Measurements from ENCODE around the gene DHX36. TPM values are rescaled to one million over a fixed set of nuclear protein-coding genes. Genes with fewer than 3 reads are reported as not detected.

The DHX36 gene
- total RNA-seq, 3 donors from 2014 or later = 43.9 to 55.9 (median 51.1) TPM

DNA sequence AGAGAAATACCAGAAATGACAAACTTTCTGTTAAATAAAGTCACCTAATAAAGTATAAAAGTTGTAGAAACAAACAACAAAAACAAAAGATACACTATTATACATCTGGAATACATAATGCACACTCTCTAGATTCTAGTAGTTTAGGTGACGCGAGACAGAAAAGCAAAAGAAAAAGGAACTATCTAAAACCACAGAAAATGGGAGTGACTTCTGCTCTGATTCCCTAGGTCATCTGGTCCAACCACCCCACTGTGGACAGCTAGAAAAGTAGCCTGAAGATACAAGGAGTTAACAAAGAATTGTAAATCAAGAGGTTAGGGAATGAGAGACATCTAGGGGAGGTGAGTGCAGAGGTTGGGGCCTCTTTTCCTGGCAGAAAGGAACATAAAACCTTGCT, 39.1 kb downstream of the DHX36 start:
- no peaks in the 10 kb centered on the region for H3K9me3 ChIP-seq
- DNase-seq (no peak), ATAC-seq (no peak)
- H3K4me3 ChIP-seq = no peak overlapping the region
- TF ChIP-seq, protein P1, sequence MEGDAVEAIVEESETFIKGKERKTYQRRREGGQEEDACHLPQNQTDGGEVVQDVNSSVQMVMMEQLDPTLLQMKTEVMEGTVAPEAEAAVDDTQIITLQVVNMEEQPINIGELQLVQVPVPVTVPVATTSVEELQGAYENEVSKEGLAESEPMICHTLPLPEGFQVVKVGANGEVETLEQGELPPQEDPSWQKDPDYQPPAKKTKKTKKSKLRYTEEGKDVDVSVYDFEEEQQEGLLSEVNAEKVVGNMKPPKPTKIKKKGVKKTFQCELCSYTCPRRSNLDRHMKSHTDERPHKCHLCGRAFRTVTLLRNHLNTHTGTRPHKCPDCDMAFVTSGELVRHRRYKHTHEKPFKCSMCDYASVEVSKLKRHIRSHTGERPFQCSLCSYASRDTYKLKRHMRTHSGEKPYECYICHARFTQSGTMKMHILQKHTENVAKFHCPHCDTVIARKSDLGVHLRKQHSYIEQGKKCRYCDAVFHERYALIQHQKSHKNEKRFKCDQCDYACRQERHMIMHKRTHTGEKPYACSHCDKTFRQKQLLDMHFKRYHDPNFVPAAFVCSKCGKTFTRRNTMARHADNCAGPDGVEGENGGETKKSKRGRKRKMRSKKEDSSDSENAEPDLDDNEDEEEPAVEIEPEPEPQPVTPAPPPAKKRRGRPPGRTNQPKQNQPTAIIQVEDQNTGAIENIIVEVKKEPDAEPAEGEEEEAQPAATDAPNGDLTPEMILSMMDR (IDR thresholded peaks at IDR 0.05) = no peak
- no peaks in the 10 kb centered on the region for H3K4me1 ChIP-seq (ENCODE audit: low read depth)
- peaks cover 6% of the 10 kb centered on the region for H3K36me3 ChIP-seq (ENCODE audit: low read depth)
- intact Hi-C loops (cut with DNase I, micrococcal nuclease) = no loop called here

DNA sequence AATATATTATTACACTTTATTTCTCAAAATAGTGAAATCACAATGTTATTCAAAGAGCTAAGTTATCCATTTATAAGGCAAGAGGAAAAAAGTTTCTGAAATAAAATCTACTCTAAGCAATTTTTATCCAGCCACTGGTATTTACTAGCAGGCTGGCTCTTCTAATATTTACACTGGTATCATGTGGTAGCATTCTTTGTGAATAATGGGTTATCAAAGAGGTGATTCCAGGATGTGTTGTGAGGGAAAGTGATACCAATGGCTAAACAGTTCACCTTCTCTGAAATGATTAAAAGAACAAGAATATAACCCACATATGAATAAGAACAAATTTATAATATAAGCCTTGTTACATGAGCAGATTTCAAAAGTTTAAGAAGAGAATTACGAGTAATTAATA, 44.1 kb downstream of the DHX36 start:
- Histone ChIP-seq H3K36me3 (ENCODE audit: low read depth) (peaks cover 16% of the 10 kb centered on the region), H3K9me3 (no peaks in the 10 kb centered on the region), H3K4me1 (ENCODE audit: low read depth) (no peaks in the 10 kb centered on the region), H3K4me3 (no peak overlapping the region)
- DNase-seq (no peak), ATAC-seq (no peak)
- intact Hi-C loops (cut with DNase I, micrococcal nuclease) = no loop called here
- TF ChIP-seq, protein P1 (IDR thresholded peaks at IDR 0.05) = no peak

DNA sequence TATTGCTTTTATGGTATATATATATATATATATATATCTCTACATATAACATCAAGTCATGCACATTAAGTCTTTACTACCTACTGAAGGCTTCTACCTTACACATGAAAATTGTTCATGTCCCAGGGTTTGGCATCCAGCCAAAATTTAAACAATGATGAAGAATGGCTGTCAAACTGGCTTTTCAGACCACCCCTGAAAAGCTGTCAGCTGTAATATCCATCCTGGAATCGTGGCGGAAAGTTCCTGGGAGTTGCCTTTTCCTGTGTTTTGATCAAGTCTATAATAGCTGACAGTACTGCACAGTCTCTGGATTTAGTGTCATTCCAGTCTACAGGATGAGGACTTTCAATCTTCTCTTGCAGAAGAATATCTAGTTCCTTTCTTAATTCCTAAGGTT, 48.3 kb downstream of the DHX36 start:
- H3K36me3 ChIP-seq (ENCODE audit: low read depth) = peaks cover 12% of the 10 kb centered on the region
- no peaks in the 10 kb centered on the region for H3K9me3 ChIP-seq
- intact Hi-C loops (cut with DNase I, micrococcal nuclease) = no loop called here
- no peak overlapping the region for H3K4me3 ChIP-seq
- H3K4me1 ChIP-seq (ENCODE audit: low read depth) = no peaks in the 10 kb centered on the region
- TF ChIP-seq, protein P1 (IDR thresholded peaks at IDR 0.05) = no peak
- no peak for ATAC-seq
- no peak for DNase-seq

DNA sequence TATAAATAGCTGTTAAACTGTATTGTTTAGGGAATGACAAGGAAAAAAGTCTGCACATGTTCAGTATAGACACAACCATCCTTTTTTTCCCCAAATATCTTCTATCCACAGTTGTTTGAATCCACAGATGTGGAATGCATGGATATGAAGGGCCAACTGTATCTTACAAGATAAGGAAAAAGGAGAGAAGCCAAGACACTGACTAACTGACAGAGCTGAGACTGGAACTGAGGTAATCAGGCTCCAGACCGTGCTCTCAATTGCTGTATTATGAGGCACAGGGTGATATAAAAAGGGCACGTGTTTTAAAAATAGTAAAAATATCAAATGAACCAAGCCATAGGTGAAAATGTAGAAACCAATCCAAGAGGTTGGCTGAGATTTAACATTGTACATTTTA, 49.0 kb downstream of the DHX36 start:
- Histone ChIP-seq H3K9me3 (no peaks in the 10 kb centered on the region), H3K4me1 (ENCODE audit: low read depth) (no peaks in the 10 kb centered on the region), H3K36me3 (ENCODE audit: low read depth) (peaks cover 12% of the 10 kb centered on the region), H3K4me3 (no peak overlapping the region)
- TF ChIP-seq, protein P1 (IDR thresholded peaks at IDR 0.05) = no peak
- ATAC-seq (no peak), DNase-seq (no peak)
- intact Hi-C loops (cut with DNase I, micrococcal nuclease) = no loop called here

DNA sequence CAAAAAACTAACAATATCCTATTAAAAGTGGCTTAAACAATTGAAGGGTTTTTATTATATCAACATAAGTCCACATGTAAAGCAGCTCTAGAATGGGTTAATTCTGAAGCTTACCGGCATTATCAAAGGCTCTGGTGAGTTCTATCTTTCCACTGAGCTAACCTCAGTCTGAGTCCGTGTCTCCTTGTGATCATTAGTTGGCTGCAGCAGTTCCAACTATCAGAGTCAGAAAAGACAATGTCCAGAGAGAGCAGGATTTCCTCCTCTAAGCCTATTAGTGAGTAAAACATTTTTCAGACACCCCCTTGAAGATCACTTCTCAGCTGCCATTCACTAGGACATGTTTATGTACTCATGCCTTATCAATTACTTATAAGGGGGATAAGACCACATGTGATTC, 49.9 kb downstream of the DHX36 start:
- H3K9me3 ChIP-seq = no peaks in the 10 kb centered on the region
- H3K4me1 ChIP-seq (ENCODE audit: low read depth) = no peaks in the 10 kb centered on the region
- TF ChIP-seq, protein P1 (IDR thresholded peaks at IDR 0.05) = no peak
- no peak overlapping the region for H3K4me3 ChIP-seq
- no peak for DNase-seq
- intact Hi-C loops (cut with DNase I, micrococcal nuclease) = no loop called here
- H3K36me3 ChIP-seq (ENCODE audit: low read depth) = peaks cover 12% of the 10 kb centered on the region
- ATAC-seq = no peak

DNA sequence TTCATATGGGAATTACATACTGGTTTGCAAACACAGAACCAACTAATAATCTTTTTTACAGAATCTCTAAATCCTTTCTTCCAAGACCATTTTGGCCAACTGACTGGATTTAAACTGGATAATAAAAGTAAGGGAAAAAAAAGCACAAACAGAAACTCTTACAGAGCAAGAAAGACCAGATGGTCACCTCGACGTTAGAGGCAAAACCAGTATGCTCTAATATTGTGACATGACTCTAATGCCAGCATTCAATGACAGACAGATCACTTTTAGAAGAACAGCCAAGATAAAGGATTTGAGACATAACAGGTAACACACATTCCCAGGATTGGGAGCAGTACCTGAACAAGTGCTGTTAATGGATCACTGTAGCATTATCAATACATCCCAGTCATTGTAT, 50.9 kb downstream of the DHX36 start:
- Histone ChIP-seq H3K4me3 (no peak overlapping the region), H3K4me1 (ENCODE audit: low read depth) (no peaks in the 10 kb centered on the region), H3K36me3 (ENCODE audit: low read depth) (peaks cover 12% of the 10 kb centered on the region), H3K9me3 (peaks cover under 1% of the 10 kb centered on the region)
- intact Hi-C loops (cut with DNase I, micrococcal nuclease) = no loop called here
- TF ChIP-seq, protein P1 (IDR thresholded peaks at IDR 0.05) = no peak
- ATAC-seq (no peak), DNase-seq (no peak)
